Spleen (tissue), 11 donors: ENCODE data around the gene SMARCA2. TPM values are rescaled to one million over a fixed set of nuclear protein-coding genes. Genes with fewer than 3 reads are reported as not detected.

Experiments
- DNase-seq: peaks from one replicate; pipeline ENCODE4 v3.0.0-alpha.2; 2020
- H3K27ac ChIP-seq, 8 donors: fragments of 200-600 bp; sonication (generic) in 7 of 8; 1 replicate in 4 of 8; 2 replicates in 4 of 8; pipeline versions ENCODE4 v1.5.0 to v1.8.0; 2016 to 2021; ENCODE audit warnings: inconsistent platforms in 4 of 8, mild to moderate bottlenecking in 4 of 8, moderate library complexity in 1 of 8
- H3K27me3 ChIP-seq, 7 donors: fragments of 200-600 bp; sonication (generic) in 6 of 7; replicated peaks in 1 of 7; 1 replicate in 4 of 7; 2 replicates in 3 of 7; pipeline versions ENCODE4 v1.5.0 to v1.8.0; 2016 to 2021; ENCODE audit warnings: inconsistent platforms in 3 of 7, mild to moderate bottlenecking in 1 of 7
- H3K36me3 ChIP-seq, 6 donors: fragments of 200-600 bp; sonication (generic) in 5 of 6; 1 replicate in 4 of 6; 2 replicates in 2 of 6; pipeline versions ENCODE4 v1.5.0 to v1.8.0; 2016 to 2021; ENCODE audit warnings: inconsistent platforms in 2 of 6
- H3K4me1 ChIP-seq, 6 donors: fragments of 200-600 bp; sonication (generic) in 5 of 6; 1 replicate in 3 of 6; 2 replicates in 3 of 6; pipeline versions ENCODE4 v1.5.0 to v1.8.0; 2016 to 2021; ENCODE audit warnings: inconsistent platforms in 3 of 6
- H3K4me3 ChIP-seq, 8 donors: fragments of 200-600 bp; sonication (generic) in 7 of 8; 1 replicate in 4 of 8; 2 replicates in 4 of 8; pipeline versions ENCODE4 v1.5.0 to v1.8.0; 2016 to 2021; ENCODE audit warnings: inconsistent platforms in 4 of 8, mild to moderate bottlenecking in 4 of 8, moderate library complexity in 2 of 8
- H3K9me3 ChIP-seq, 8 donors: fragments of 200-600 bp; sonication (generic) in 7 of 8; 1 replicate in 4 of 8; 2 replicates in 4 of 8; pipeline versions ENCODE4 v1.5.0 to v1.8.0; 2016 to 2021; ENCODE audit warnings: inconsistent platforms in 4 of 8
- POLR2A ChIP-seq, 3 donors: fragments of 450-650 bp; IDR thresholded peaks; one replicate each; pipeline ENCODE4 v1.5.1; 2017; ENCODE audit warnings: antibody characterized with exemption in 3 of 3, mild to moderate bottlenecking in 1 of 3
- POLR2AphosphoS5 ChIP-seq, 3 donors: sonication (generic); formaldehyde crosslinking; IDR thresholded peaks; one replicate each; pipeline ENCODE4 v1.5.1; 2017; ENCODE audit warnings: antibody characterized with exemption in 3 of 3
- WGBS, 5 donors: extraction: QIAGEN DNeasy Blood & Tissue Kit in 3 of 5; methylation state at CpG; one replicate each; pipeline versions ENCODE4 v1.1.5 to v1.1.7; 2013 to 2018; 5-methylcytosine and 5-hydroxymethylcytosine counted together
- intact Hi-C: fragments of 100-400 bp; cut with DNase I; formaldehyde crosslinking; loops from one replicate; pipeline ENCODE4 v1.15.0; 2023; ENCODE audit warnings: low total_unique reads
- polyA plus RNA-seq, 3 donors: library from polyadenylated mRNA; stranded (reverse); fragments of 200-250 nt; gene quantifications; one replicate each; pipeline ENCODE4 v1.2.1, GENCODE V29; 2013
- total RNA-seq, 7 donors: library from RNA; depleted of rRNA in 3 of 7; stranded (reverse); fragments of >200 nt in 3 of 7; fragmentation: NEBNext Ultra II Directional in 4 of 7; extraction: Animal tissue kit (Norgen Biotek cat#: 25700) in 4 of 7; gene quantifications; one replicate each; pipeline versions ENCODE4 v1.1.0 to v1.2.1, GENCODE V29; 2016 to 2021
- TF ChIP-seq, protein P1 (sequence below), 11 experiments: fragments of 200-600 bp in 7 of 11; fragments of 450-650 bp in 4 of 11; sonication (generic) in 4 of 11; IDR thresholded peaks in 8 of 11; conservative IDR thresholded peaks in 3 of 11; 1 replicate in 7 of 11; 2 replicates in 4 of 11; pipeline versions ENCODE4 v1.4.0 to v1.8.0; 2016 to 2021; ENCODE audit warnings: antibody characterized with exemption in 11 of 11, inconsistent platforms in 4 of 11, mild to moderate bottlenecking in 1 of 11
- donor health status: healthy with polysubstance abuse.
- donor health status: DM: no; HTN: no; CAD: no; lungs with moderate emphysema.
- donor health status: DM: no; HTN: no; CAD: no.
- donor health status: Bipolar disorder and iron deficiency.
- donor health status: healthy.
- donor health status: DM: no; HTN: no; CAD: no.
- donor health status: DM: yes; HTN: yes; CAD: no.

SMARCA2 gene
- total and polyA plus RNA-seq, 10 donors, result 41.9 to 252 (median 186) TPM

DNA sequence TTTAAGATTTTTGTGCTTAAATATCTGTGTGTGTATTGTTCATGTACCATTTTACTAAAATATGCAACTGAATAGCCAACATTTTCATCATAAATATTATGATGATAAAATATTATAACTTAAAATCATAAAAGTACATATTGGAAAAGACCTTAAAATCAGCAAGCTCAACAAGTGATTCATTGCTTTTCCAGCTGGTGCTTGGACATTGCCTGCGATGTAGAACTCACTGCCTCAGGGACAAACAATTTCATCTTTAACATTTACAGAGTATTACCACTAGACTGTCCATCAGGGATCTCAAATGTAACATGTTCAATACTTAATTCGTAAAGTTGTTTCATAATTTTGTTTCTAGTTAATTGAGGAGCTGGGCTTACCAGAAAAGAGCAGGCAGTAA, 17.5 kb upstream of the SMARCA2 start:
- TF ChIP-seq POLR2A (IDR thresholded peaks at IDR 0.05) (no peak), POLR2AphosphoS5 (IDR thresholded peaks at IDR 0.05) (no peak)
- TF ChIP-seq, protein P1, sequence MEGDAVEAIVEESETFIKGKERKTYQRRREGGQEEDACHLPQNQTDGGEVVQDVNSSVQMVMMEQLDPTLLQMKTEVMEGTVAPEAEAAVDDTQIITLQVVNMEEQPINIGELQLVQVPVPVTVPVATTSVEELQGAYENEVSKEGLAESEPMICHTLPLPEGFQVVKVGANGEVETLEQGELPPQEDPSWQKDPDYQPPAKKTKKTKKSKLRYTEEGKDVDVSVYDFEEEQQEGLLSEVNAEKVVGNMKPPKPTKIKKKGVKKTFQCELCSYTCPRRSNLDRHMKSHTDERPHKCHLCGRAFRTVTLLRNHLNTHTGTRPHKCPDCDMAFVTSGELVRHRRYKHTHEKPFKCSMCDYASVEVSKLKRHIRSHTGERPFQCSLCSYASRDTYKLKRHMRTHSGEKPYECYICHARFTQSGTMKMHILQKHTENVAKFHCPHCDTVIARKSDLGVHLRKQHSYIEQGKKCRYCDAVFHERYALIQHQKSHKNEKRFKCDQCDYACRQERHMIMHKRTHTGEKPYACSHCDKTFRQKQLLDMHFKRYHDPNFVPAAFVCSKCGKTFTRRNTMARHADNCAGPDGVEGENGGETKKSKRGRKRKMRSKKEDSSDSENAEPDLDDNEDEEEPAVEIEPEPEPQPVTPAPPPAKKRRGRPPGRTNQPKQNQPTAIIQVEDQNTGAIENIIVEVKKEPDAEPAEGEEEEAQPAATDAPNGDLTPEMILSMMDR (IDR thresholded peaks at IDR 0.05 in 8 of 11, conservative IDR thresholded peaks at IDR 0.05 in 3 of 11), result no peak
- DNase-seq, result no peak
- Histone ChIP-seq H3K9me3 (no peaks in the 10 kb centered on the region), H3K4me1 (no peaks in the 10 kb centered on the region), H3K27me3 (no peaks in the 10 kb centered on the region), H3K27ac (no peak overlapping the region), H3K36me3 (no peaks in the 10 kb centered on the region), H3K4me3 (no peak overlapping the region)
- intact Hi-C loops, result no loop called here
- 84 to 95% (median 90%) methylated on average over 2 of the region's 2 CpGs for WGBS, 5 donors

- intact Hi-C loops, result no loop called here
- 68 to 97% (median 88%) methylated on average over 2 of the region's 2 CpGs for WGBS, 5 donors
These were observed 17.0 kb upstream of the SMARCA2 start for GRCh38 chr9:1998111-1998510.

DNA sequence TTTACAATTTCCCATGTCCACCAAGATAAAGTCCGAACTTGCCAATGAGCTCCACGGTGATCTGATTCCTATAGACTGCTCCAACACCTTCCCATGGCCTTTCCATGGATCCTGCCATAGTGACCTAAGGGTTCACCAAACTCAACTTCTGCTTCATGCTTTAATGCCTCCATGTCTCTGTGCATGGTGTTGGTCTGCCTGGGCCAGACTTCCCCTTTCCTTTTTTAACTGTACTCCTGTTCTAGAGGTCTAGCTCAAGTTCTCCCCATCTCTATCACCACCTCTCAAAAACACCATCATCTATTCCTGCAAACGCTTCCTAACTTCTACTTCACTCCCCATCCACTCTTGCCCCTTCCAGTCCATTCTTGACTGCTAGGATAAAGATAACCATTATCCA, 14.8 kb upstream of the SMARCA2 start:
- 89 to 98% (median 95%) methylated on average over 3 of the region's 3 CpGs for WGBS, 5 donors
- Histone ChIP-seq H3K27me3 (no peaks in the 10 kb centered on the region), H3K4me1 (no peaks in the 10 kb centered on the region), H3K9me3 (no peaks in the 10 kb centered on the region), H3K27ac (no peak overlapping the region), H3K36me3 (no peaks in the 10 kb centered on the region), H3K4me3 (no peak overlapping the region)
- intact Hi-C loops, result no loop called here
- TF ChIP-seq POLR2A (IDR thresholded peaks at IDR 0.05), result no peak
- TF ChIP-seq POLR2AphosphoS5 (IDR thresholded peaks at IDR 0.05), result no peak
- TF ChIP-seq, protein P1 (IDR thresholded peaks at IDR 0.05 in 8 of 11, conservative IDR thresholded peaks at IDR 0.05 in 3 of 11), result no peak
- DNase-seq, result no peak

More at GRCh38 chr9:1998111-1998510, 17.0 kb upstream of the SMARCA2 start:
- Histone ChIP-seq H3K4me1 (no peaks in the 10 kb centered on the region), H3K36me3 (no peaks in the 10 kb centered on the region), H3K4me3 (no peak overlapping the region), H3K27me3 (no peaks in the 10 kb centered on the region), H3K27ac (no peak overlapping the region), H3K9me3 (no peaks in the 10 kb centered on the region)
- no peak for DNase-seq
- TF ChIP-seq POLR2A (IDR thresholded peaks at IDR 0.05), result no peak
- no peak for TF ChIP-seq POLR2AphosphoS5 (IDR thresholded peaks at IDR 0.05)
- TF ChIP-seq, protein P1 (IDR thresholded peaks at IDR 0.05 in 8 of 11, conservative IDR thresholded peaks at IDR 0.05 in 3 of 11), result no peak

DNA sequence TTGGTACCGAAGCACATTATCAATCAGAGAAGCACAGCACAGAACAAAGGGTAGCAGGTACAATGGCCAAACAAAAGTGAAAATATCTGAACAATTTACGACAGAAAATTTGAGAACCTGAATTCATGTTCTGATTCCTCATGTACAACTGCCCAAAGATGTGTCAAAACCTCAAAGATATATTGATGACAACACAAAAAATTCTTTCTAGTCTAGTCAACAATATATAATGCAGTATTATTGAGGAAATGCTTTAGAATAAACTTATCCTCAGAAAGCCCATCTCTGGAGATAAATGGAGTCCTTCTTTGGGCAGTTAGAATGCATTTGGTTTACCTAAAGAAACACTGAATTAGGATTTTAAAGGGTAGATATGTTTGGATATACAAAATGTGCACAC, 6.8 kb upstream of the SMARCA2 start:
- 90 to 96% (median 95%) methylated on average over 2 of the region's 2 CpGs for WGBS, 5 donors
- DNase-seq, result no peak
- Histone ChIP-seq H3K36me3 (no peaks in the 10 kb centered on the region), H3K4me3 (no peak overlapping the region), H3K27ac (no peak overlapping the region), H3K9me3 (no peaks in the 10 kb centered on the region), H3K4me1 (peaks cover 0 to under 1% (median 0%) of the 10 kb centered on the region in 6 donors), H3K27me3 (no peaks in the 10 kb centered on the region)
- TF ChIP-seq POLR2A (IDR thresholded peaks at IDR 0.05), result no peak
- TF ChIP-seq POLR2AphosphoS5 (IDR thresholded peaks at IDR 0.05), result no peak
- TF ChIP-seq, protein P1 (IDR thresholded peaks at IDR 0.05 in 8 of 11, conservative IDR thresholded peaks at IDR 0.05 in 3 of 11), result no peak
- intact Hi-C loops, result no loop called here
